HPDE6-E6E7 (cell line): ENCODE measurements around the gene MAPT.

Experiments
- DNase-seq: peaks from one replicate; pipeline ENCODE4 v3.0.0; 2011; ENCODE audit warnings: missing footprints; ENCODE audit errors: extremely low spot score

MAPT gene

GRCh38 chr17:46053911-46054534 lies 159.7 kb downstream of the MAPT start:
- no peak for DNase-seq

- DNase-seq, result no peak
Observed at GRCh38 chr17:46056800-46057304, 162.5 kb downstream of the MAPT start.

- DNase-seq, result no peak
Observed at GRCh38 chr17:46057366-46057765, 163.0 kb downstream of the MAPT start.

GRCh38 chr17:46059486-46059885 lies 165.1 kb downstream of the MAPT start:
- no peak for DNase-seq

- no peak for DNase-seq
Observed at GRCh38 chr17:46060461-46060860, 166.1 kb downstream of the MAPT start.

GRCh38 chr17:46061435-46061834 lies 167.1 kb downstream of the MAPT start:
- no peak for DNase-seq

- DNase-seq, result peak; percentile 76
Observed at GRCh38 chr17:46063241-46063640, 168.9 kb downstream of the MAPT start.

GRCh38 chr17:46064460-46064859 lies 170.1 kb downstream of the MAPT start:
- no peak for DNase-seq

- DNase-seq, result no peak
Observed at GRCh38 chr17:46071796-46072195, 177.4 kb downstream of the MAPT start.

GRCh38 chr17:46072998-46073397 lies 178.6 kb downstream of the MAPT start:
- no peak for DNase-seq

- no peak for DNase-seq
Observed at GRCh38 chr17:46074540-46074939, 180.2 kb downstream of the MAPT start.
